IPS DF 4.7 (cell line): ENCODE data around the gene ZNF254.
"Not testable (repeated sequence)": the region's sequence is repeated elsewhere in the genome, so short reads cannot be mapped to it uniquely, and the experiment has no call there.

Experiments used
- DNase-seq: peaks from one replicate; pipeline ENCODE4 v3.0.0-alpha.2; 2013; ENCODE audit warnings: low spot score; ENCODE audit errors: extremely low read depth

ZNF254 gene

DNA sequence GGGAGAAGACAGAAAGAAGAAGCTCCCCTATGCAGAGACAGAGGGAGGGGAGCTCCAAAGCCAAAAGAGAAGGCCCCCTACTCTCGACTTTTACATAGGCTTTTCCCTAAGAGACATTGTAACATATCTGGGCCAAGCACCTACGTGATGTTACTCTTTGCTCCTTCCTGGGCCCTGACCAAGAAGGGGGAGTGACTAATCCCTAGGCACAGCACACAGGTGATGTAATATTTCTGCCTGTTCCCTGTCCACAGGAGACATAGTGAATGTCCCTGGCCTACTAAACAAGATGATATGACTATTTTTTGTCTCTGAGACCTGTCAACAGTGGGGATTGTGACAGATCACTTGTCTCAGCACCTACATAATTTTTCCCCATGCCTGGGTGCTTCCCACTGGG, 15.9 kb upstream of the ZNF254 start:
- DNase-seq, result no peak

DNA sequence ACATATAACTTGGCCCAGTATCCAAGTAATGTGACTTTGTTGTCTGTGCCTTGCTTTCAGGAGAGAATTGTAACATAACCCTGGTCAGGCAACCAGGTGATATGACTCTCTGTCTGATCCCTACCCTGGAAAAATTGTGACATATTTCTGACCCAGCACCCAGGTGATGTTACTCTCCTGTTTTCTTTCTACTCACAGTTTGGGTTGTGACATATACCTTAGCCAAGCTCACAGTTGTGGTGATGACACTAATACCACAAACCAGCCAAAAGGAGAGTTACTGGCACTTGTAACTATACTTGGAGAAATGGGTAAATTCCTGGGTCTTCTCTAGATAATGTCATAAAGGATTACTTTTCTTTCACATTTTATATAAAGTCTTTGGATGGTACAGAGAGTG, 14.3 kb upstream of the ZNF254 start:
- no peak for DNase-seq

DNA sequence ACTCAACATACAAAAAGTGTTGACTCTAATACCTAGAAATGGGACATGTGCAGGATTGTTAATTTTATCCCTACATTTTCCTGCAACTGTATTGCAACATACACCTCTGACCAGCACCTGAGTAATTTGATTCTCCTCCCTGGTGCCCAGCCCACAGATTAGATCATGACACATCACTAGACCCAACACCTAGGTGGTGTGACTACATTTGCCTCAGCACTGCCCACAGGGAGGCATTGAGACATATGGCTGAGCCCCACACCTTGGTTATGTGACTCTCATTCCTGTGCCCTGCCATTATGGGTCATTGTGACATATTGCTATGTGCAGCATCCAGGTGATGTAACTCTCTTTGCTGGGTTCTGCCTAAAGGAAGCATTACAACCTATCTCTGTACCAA, 13.2 kb upstream of the ZNF254 start:
- no peak for DNase-seq

DNA sequence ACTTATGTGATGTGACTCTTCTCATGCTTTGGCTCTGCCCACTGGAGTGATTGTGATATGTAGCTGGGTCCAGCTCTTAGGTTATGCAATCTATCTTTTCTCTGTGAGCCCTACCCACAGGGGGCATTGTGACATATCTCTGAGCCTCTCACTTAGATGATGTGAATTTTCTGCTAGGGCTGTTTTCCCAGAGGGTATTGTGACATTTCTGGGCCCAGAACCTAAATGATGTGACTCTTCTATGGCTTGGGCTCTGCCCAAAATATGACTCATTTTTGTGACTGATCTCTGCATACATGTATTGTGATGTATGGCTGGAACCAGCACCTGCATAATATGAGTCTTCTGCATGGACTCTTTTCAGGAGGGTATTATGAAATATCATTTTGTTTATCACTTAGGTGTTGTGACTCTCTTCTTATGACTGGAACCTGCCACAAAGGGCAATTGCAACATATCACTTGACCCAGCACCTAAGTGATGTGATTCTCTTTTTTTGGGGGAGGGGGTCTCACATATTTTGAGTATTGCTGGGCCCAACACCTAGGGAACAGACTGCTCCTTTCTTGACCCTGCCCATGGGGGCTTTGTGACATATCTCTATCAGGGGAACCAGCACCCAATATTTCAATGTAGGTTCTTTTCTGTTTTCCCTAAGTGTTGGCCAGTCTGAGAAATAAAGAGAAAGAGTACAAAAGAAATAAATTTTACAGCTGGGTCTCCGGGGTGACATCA, 12.1 kb upstream of the ZNF254 start:
- no peak for DNase-seq

DNA sequence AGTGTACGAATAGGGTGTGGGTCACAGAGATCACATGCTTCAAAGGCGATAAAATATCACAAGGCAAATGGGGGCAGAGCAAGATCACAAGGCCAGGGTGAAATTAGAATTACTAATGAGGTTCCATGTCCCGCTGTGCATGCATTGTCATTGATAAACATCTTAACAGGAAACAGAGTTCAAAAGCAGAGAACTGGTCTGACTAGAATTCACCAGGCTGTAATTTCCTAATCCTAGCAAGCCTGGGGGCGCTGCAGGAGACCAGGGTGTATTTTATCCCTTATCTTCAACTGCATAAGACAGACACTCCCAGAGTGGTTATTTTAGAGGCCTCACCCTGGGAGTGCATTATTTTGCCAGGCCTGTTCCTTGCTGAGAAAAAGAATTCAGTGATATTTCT, 11.5 kb upstream of the ZNF254 start:
- not testable (repeated sequence) for DNase-seq

DNA sequence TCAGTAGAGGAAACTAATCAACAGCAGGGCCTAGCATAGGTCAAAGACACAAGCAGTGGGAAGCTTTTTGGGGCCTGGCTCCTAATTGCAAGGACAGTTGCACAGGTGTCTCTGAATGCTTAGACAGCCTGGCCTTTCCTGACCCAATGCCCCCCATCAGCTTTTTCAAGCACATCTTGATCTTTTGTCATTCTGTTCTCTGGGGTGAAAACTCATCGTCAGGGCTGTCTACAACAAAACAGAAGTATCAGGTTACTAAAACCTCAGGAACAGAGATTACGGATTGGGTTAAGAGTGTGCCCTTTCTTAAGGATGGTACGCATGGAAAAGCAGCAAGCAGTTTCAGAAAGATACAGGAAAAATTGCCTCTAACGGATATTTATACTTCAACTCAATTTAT, 8.3 kb upstream of the ZNF254 start:
- no peak for DNase-seq

DNA sequence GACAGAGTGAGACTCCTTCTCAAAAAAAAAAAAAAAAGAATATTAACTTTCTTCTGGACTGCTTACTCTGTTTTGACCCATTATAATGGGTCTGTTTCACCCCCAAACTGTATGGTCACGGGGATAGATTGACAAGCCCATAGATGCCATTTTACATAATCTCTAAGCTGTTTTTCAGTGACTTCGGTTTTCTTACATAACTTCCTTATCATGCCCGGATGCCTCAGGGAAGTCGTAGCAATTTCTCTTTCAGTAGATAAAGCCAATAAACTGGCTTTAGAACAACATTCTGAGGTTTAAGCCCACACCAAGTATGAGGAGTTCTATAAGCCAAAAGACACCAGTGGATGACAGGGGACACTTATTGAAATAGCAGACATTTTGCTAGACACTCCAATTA, 5.9 kb upstream of the ZNF254 start:
- no peak for DNase-seq

DNA sequence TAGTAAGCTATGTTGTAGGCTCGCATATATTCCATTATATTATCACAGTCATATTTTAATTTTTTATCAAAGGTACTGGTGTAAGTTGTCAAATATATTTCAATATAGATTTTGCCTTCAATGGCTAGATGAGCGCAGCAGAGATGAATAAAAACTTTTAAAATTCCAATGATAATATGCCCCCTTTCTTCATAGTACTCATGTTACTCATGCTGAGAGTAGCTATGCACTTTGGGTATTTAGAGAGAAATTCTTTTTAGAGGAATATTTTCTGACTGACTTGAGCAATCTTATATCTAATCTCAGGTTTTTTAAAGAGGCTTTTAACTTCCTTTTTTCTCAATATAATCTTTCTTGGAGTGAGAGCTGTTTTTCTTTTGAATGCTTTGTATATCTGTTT, 11.4 kb downstream of the ZNF254 start:
- DNase-seq, result no peak

DNA sequence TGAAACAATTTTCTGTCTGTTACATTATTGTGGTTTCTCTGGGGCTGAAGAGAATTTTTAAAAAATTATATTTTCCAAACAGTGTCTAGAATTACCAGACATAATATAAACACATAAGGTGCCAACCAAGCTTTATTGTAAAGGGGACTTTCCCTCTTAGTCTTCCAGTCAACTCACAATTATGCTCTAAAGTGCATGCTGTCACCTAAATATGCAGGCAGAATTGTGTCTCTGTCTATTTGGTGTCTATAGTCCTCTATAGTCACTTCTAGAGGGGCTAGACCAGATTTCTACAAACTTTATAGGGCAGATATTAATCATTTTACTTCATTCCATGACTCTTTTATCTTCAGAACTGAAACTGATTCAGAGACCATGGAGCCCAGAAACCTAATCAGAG, 12.8 kb downstream of the ZNF254 start:
- no peak for DNase-seq

DNA sequence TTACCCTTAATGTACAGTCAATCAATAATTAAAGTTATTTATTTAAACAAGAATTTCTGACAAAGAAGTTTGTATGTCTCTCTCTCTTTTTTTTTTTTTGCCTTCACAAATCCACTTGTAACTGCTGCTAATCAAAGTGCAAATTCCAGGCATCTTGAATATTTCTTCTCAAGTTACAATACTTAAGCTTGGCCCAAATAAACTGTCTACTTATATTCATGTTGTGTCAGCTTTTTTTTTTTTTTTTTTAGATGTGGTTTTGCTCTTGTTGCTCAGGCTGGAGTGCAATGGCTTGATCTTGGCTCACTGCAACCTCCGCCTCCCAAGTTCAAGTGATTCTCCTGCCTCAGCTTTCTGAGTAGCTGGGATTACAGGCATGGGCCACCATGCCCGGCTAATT, 13.6 kb downstream of the ZNF254 start:
- not testable (repeated sequence) for DNase-seq

DNA sequence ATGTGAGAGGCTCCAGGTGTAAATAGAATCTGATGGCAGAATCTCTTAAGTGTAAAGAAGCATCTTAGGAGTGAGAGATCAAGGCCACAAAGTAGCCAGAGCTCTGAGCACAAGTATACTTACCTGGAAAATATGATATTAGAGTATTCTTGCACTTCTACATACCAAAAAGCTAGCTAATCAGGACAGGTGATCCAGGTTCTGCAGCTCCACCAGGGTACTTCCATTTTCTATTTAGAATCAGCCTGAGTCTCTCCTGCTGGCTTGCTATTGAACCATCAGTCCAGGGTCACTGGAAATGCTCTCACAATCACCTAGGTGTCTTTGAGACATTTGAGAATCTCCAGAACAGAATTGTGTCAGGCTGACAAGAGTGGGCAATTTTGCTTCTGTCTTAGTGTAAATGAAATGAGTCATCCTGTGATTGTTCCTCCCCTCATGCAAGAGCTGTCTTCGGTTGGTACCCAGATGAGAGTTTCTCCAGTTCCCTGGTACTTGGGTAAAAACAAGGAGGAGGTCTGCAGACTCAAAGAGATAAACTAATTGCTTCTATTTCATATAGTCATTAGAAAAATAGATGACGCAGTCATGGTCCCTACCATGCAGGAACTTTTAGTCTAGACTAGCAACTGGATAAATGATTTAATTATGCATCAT, 14.6 kb downstream of the ZNF254 start:
- DNase-seq, result no peak

DNA sequence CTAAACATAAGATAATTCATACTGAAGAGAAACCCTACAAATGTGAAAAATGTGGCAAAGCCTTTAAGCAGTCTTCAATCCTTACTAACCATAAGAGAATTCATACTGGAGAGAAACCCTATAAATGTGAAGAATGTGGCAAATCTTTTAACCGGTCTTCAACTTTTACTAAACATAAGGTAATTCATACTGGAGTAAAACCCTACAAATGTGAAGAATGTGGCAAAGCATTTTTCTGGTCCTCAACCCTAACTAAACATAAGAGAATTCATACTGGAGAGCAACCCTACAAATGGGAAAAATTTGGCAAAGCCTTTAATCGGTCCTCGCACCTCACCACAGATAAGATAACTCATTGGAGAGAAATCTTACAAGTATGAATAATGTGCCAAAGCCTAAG, 40.6 kb downstream of the ZNF254 start:
- DNase-seq, result no peak

DNA sequence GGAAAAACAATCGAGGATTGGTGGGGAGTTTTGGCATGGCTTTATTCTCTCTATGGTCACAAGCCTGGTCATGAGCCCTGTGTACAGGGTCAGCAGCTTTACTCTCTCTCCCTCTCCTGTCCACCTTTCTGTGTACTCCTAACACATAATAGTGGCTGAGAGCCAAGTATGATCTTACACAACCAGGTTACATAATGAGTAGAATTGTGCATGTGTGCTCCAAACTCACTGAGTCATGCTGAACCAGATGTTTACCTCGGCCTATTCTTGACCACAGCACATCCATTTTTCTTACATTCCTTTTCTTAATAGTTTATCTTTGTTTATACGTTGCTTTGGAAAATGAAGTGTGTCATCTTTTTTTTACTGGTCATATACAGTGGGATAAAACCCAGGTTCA, 53.1 kb downstream of the ZNF254 start:
- DNase-seq, result no peak

DNA sequence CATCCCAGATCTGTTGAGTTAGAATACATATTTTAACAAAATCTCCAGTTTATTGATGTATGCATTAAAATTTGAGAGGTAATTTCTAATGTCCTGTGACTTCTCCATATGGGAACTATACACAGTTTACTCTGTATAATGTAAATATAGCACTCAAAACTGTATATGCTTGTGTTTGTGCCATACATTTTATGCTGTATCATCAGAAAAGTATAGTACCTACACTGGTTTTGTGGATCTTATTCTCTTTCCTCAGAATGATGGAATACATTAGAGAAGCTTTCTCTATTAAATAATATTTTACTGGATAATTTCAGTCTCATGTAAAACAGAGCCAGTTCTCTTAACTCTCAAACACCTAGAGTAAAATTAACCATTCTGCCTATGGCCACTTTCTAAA, 53.6 kb downstream of the ZNF254 start:
- DNase-seq, result no peak

DNA sequence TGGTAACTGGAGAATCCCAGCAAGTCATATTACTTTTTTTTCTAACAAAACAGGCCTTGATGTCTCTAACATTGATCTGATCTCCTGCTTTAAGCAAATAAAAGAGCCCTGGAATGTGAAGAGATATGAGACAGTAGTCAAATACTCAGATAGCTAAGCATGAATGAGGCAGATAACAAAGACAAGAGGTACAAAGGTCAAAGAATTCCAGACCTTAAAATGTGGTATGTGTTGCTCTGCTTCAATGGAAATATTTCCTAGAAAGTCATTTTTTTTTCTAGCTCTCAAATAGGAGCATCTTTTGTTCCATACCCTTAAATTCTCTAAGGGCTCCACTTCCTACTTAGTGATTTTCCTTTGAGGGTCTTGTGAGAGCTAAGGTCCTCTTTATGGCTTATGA, 54.6 kb downstream of the ZNF254 start:
- DNase-seq, result no peak

DNA sequence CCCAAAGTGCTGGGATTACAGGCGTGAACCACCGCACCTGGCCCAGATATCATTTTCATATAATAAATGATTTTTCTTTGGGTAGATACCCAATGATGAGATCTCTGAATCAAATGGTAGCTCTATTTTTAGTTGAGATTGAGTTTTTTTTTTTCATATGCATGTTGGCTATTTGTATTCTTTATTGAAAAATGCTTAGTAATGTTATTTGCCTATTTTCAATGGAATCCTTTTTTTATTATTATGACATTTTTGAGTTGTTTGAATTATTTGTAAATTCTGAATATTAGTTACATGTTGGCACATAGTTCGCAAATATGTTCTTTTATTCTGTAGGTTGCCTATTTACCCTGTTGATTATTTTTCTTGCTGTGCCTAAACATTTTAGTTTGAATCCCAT, 55.8 kb downstream of the ZNF254 start:
- DNase-seq, result no peak

DNA sequence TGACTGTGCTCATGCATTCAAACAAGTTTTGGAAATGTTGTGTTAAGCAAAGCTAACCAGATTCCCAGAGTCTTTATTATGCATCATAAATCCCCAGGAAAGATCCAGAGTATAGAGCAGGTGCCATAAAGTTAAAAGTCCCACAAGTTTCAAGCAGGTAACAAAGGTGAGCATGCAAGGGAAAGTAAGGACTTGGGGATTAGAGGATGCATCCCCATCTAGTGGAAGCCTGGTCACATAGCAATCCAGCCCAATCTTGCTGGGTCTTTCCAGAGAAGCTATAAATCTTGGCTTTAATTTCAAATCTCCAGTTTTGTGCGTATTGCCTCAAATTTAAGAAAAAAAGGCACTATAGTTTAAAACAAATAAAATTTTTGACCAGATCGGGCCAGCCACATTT, 72.7 kb downstream of the ZNF254 start:
- no peak for DNase-seq

DNA sequence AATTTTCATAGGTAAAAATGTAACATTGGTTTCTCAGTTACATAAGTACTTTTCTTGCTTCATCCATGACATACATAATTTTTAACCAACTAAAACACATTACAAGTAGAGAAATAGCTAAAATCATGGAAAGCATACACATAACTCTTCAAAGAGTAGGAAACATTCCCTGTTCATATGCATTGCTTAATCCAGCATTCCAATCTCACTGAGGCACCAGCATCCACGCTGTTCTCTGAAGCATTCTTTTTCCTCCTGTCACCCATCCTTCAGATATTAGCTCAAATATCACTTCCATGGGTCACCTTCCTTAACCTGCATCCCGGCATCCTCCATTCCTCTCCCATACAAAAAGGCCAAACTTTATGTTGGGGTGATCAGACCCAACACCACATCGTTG, 79.1 kb downstream of the ZNF254 start:
- DNase-seq, result no peak

DNA sequence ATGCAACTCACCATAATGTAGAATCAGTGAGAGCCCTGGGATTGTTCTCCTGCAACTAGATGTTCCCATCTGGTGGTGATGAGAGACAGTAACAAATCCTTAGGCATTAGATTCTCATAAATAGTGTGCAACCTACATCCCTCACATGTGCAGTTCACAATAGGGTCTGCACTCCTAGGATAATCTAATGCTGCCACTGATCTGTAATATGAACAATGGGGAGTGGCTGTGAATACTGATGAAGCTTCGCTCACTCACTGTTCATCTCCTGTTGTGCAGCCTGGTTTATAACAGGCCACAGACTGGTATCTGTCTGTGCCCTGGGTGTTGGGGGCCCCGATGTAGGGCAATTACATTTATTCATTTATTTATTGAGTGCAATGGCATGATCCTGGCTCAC, 86.9 kb downstream of the ZNF254 start:
- DNase-seq, result no peak

DNA sequence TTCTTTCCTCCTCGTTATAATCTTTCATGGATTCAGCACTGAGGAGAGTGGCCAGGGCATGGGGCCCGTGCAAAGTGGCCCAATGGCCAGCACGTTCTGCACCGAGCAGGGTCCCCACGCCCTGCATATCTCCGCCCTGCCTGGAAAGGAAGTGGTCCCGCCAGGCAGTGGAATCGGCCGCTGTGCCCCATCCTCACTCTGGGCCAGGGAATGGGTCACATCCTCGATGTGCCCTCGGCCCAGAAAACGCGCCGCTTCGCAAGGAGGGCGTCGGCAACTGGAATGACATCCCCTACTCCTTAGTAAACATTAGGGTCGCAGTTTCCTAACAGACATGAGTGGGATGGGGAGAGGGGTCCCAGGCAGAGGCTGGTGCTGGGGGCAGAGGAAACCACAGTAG, 90.7 kb downstream of the ZNF254 start:
- DNase-seq, result no peak

DNA sequence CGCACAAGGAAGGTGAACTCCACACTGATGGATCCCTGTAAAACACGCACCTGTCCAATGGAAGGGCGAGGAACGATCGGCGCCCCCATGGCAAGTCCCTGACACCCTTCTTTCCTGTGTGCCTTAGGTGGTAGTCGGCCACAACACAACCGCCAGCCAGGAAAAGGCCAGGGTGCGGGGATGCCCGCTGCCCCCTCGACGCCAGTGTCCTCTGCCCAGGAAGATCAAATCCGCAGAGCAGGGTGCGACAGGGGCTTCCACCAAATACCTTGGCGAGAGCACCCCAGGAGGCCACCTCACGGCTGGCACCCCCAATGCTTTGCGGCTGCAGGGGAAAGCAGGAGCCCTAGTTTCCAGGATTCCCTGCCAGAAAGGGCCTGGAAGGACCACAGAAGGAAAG, 91.2 kb downstream of the ZNF254 start:
- no peak for DNase-seq
